Measurements from ENCODE around the gene RNF213. TPM values are rescaled to one million over a fixed set of nuclear protein-coding genes. Genes with fewer than 3 reads are reported as not detected.

RNF213 gene
- total RNA-seq, 1 donor from 2014 or later = 110 TPM

DNA sequence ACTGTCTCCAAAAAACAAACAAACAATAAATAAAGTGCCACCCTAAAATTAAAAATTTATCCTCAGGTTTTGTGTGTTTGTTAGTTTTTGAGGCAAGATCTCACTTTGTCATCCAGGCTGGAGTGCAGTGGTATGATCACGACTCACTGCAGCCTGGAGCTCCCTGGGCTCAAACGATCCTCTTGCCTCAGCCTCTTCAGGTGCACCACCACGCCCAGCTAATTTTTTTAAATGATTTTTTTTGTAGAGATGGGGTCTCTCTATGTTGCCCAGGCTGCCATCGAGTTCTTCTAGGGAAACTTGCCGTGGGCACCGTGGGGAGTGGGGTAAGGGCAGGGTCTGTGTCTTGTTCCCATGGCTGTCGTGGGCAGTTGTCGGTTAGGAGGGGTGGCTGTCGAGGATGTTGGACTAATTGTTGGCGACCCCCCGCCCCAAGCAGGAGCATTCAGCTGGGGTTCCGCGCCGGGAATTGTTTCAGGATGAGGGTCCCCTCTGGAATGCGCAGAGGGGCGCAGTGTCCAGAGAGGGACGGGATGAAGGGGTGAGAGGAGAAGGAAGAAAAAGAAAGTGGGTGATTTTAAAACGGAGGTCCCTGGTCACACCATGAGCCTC is 1.1 kb upstream of the RNF213 start:
- H3K27ac Mint-ChIP-seq (ENCODE audit: unreplicated experiment) = peak overlapping the region; percentile 83

DNA sequence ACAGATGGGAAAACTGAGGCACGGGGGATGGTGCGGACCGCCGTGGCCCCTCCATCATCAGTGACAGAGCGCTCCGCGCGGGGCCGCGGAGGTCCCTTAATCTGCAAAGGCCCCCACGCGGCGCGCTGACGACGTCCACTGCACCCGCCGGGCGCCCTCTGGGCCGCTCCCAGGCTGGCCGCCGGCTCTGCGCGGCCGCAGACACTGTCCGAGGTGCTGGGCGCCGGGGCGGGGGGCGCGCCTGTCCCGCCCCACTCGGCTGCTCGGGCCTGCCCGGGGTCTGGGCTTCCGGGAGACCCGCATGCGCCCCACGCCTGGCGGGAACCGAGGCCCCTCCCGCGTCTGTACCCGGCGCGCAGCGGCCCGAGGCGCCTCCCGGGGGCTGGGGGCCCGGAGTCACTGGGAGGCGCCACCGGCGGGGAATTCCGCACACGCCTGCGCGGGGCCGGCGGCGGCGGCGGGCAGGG is 550 bp upstream of the RNF213 start:
- H3K27ac Mint-ChIP-seq (ENCODE audit: unreplicated experiment) = peak overlapping the region; percentile 83
- peaks cover 26% of the 10 kb centered on the region for H3K4me1 Mint-ChIP-seq (ENCODE audit: unreplicated experiment)
- peak overlapping the region; percentile 92 for H3K4me3 Mint-ChIP-seq (ENCODE audit: unreplicated experiment)
- H3K36me3 Mint-ChIP-seq (ENCODE audit: low read depth, unreplicated experiment) = peaks cover 3% of the 10 kb centered on the region
- no peaks in the 10 kb centered on the region for H3K9me3 Mint-ChIP-seq (ENCODE audit: unreplicated experiment)
- peaks cover 18% of the 10 kb centered on the region for H3K27me3 Mint-ChIP-seq (ENCODE audit: unreplicated experiment)
- TF ChIP-seq, protein P1, sequence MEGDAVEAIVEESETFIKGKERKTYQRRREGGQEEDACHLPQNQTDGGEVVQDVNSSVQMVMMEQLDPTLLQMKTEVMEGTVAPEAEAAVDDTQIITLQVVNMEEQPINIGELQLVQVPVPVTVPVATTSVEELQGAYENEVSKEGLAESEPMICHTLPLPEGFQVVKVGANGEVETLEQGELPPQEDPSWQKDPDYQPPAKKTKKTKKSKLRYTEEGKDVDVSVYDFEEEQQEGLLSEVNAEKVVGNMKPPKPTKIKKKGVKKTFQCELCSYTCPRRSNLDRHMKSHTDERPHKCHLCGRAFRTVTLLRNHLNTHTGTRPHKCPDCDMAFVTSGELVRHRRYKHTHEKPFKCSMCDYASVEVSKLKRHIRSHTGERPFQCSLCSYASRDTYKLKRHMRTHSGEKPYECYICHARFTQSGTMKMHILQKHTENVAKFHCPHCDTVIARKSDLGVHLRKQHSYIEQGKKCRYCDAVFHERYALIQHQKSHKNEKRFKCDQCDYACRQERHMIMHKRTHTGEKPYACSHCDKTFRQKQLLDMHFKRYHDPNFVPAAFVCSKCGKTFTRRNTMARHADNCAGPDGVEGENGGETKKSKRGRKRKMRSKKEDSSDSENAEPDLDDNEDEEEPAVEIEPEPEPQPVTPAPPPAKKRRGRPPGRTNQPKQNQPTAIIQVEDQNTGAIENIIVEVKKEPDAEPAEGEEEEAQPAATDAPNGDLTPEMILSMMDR (IDR thresholded peaks at IDR 0.05; ENCODE audit: unreplicated experiment) = no peak
- peak; percentile 72 for DNase-seq (ENCODE audit: low spot score)

More for the DNA sequence above, 1.1 kb upstream of the RNF213 start:
- Mint-ChIP-seq H3K9me3 (ENCODE audit: unreplicated experiment) (no peaks in the 10 kb centered on the region), H3K4me3 (ENCODE audit: unreplicated experiment) (peak overlapping the region; percentile 92), H3K4me1 (ENCODE audit: unreplicated experiment) (peaks cover 23% of the 10 kb centered on the region), H3K27me3 (ENCODE audit: unreplicated experiment) (peaks cover 18% of the 10 kb centered on the region), H3K36me3 (ENCODE audit: low read depth, unreplicated experiment) (peaks cover 3% of the 10 kb centered on the region)
- TF ChIP-seq, protein P1 (IDR thresholded peaks at IDR 0.05; ENCODE audit: unreplicated experiment) = no peak
- DNase-seq (ENCODE audit: low spot score) = no peak

DNA sequence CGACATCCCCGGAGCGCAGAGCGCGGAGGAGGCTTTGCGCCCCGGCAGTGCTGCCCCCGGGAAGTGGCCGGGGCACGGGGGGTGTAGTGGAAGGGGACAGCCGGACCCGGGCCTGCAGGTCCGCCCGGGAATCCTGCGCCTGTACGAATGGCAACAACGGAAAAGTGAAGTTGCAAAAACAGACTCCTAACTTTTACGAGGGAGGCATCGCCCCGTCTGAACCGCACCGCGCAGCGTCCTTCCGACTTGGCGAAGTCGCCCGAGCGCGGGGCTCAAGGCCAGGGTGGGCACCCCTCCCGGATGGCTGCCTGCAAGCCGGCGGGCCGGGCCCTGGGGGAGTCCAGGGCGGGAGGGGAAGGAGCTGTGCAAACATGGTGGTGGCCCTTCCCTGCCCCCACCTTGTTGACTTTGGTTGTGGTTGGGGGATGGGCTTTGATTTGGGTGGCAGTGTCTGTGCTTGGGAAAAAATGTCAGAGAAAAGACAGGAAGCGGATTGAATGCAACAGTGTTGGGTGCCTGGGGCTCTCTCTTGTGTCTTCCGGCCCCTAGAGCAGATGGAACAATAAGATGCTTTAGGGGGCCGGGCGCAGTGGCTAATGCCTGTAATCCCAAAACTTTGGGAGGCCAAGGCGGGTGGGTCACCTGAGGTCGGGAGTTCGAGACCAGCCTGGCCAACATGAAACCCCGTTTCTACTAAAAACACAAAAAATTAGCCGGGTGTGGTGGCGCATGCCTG is 675 bp downstream of the RNF213 start:
- DNase-seq (ENCODE audit: low spot score) = peak; percentile 74
- Mint-ChIP-seq H3K27ac (ENCODE audit: unreplicated experiment) (peak overlapping the region; percentile 98), H3K4me1 (ENCODE audit: unreplicated experiment) (peaks cover 26% of the 10 kb centered on the region), H3K36me3 (ENCODE audit: low read depth, unreplicated experiment) (peaks cover 7% of the 10 kb centered on the region), H3K9me3 (ENCODE audit: unreplicated experiment) (no peaks in the 10 kb centered on the region), H3K4me3 (ENCODE audit: unreplicated experiment) (peak overlapping the region; percentile 98), H3K27me3 (ENCODE audit: unreplicated experiment) (peaks cover 18% of the 10 kb centered on the region)
- TF ChIP-seq, protein P1 (IDR thresholded peaks at IDR 0.05; ENCODE audit: unreplicated experiment) = no peak

DNA sequence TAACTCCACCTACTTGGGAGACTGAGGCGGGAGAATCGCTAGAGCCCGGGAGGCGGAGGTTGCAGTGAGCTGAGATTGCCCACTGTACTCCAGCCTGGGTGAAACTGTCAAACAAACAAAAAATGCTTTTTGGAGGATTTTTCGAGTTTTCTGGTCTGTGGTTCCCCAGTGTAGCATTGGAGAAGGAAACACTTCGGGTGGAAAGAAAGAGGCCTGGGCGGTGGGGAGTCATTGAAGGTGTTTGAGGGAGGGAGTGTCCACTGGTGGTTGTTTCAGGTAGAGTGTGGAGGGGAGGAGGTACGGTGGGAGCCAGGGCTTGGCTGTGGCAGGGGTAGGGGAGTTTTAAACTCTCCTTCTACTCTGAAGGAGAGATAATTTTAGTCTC is 1.2 kb downstream of the RNF213 start:
- no peak for DNase-seq (ENCODE audit: low spot score)
- peak overlapping the region; percentile 98 for H3K4me3 Mint-ChIP-seq (ENCODE audit: unreplicated experiment)
- H3K4me1 Mint-ChIP-seq (ENCODE audit: unreplicated experiment) = peaks cover 26% of the 10 kb centered on the region
- H3K9me3 Mint-ChIP-seq (ENCODE audit: unreplicated experiment) = no peaks in the 10 kb centered on the region
- H3K27me3 Mint-ChIP-seq (ENCODE audit: unreplicated experiment) = peaks cover 18% of the 10 kb centered on the region
- peak overlapping the region; percentile 98 for H3K27ac Mint-ChIP-seq (ENCODE audit: unreplicated experiment)
- TF ChIP-seq, protein P1 (IDR thresholded peaks at IDR 0.05; ENCODE audit: unreplicated experiment) = no peak
- H3K36me3 Mint-ChIP-seq (ENCODE audit: low read depth, unreplicated experiment) = peaks cover 7% of the 10 kb centered on the region

DNA sequence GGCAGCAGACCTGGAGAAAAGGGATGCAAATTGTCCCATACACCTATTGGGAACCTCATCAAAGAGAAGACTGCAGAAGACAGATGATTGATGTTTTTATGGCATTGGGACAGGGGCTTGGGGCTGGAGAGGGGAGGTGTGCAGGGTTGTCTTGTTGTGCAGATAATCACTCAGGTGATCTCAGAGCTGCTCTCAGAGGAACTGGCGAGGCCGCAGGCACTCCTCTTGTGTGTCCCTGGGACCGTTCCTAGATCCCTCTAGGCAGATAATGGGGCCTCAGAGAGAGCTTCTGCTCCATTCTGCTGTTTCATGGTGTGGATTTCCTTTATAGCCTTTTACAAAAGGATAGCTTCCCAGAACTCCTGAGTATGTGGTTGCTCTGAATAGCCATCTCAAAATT is 1.6 kb downstream of the RNF213 start:
- peak overlapping the region; percentile 98 for H3K4me3 Mint-ChIP-seq (ENCODE audit: unreplicated experiment)
- no peak for DNase-seq (ENCODE audit: low spot score)
- peak overlapping the region; percentile 98 for H3K27ac Mint-ChIP-seq (ENCODE audit: unreplicated experiment)
- H3K4me1 Mint-ChIP-seq (ENCODE audit: unreplicated experiment) = peaks cover 26% of the 10 kb centered on the region
- H3K9me3 Mint-ChIP-seq (ENCODE audit: unreplicated experiment) = no peaks in the 10 kb centered on the region
- H3K27me3 Mint-ChIP-seq (ENCODE audit: unreplicated experiment) = peaks cover 18% of the 10 kb centered on the region
- peaks cover 8% of the 10 kb centered on the region for H3K36me3 Mint-ChIP-seq (ENCODE audit: low read depth, unreplicated experiment)
- TF ChIP-seq, protein P1 (IDR thresholded peaks at IDR 0.05; ENCODE audit: unreplicated experiment) = no peak
